Peyer's patch (tissue), 4 donors: ENCODE results near the gene RAPGEF3. TPM values are rescaled to one million over a fixed set of nuclear protein-coding genes. Genes with fewer than 3 reads are reported as not detected.

ENCODE experiments used
- DNase-seq, 3 donors: peaks; one replicate each; pipeline ENCODE4 v3.0.0-alpha.2; 2017 to 2019
- H3K27ac ChIP-seq, 4 donors: fragments of 200-600 bp; sonication (generic); one replicate each; pipeline ENCODE4 v1.5.1; 2016 to 2019
- H3K27me3 ChIP-seq, 2 donors: fragments of 200-600 bp; sonication (generic); one replicate each; pipeline ENCODE4 v1.5.1; 2019
- H3K36me3 ChIP-seq, 3 donors: fragments of 200-600 bp; sonication (generic); one replicate each; pipeline ENCODE4 v1.5.1; 2016 to 2019
- H3K4me1 ChIP-seq, 4 donors: fragments of 200-600 bp; sonication (generic); one replicate each; pipeline ENCODE4 v1.5.1; 2016 to 2019
- H3K4me3 ChIP-seq, 4 donors: fragments of 200-600 bp; sonication (generic); 1 replicate in 3 of 4; 2 replicates in 1 of 4; pipeline ENCODE4 v1.5.1; 2016 to 2019; ENCODE audit warnings: mild to moderate bottlenecking in 1 of 4
- H3K9me3 ChIP-seq, 4 donors: fragments of 200-600 bp; sonication (generic); one replicate each; pipeline ENCODE4 v1.5.1; 2016 to 2019; ENCODE audit warnings: mild to moderate bottlenecking in 1 of 4
- POLR2A ChIP-seq, 2 donors: fragments of 450-650 bp; IDR thresholded peaks; one replicate each; pipeline ENCODE4 v1.5.1; 2017; ENCODE audit warnings: antibody characterized with exemption in 2 of 2, mild to moderate bottlenecking in 2 of 2, moderate library complexity in 2 of 2
- total RNA-seq, 4 donors: library from RNA; depleted of rRNA; stranded (reverse); fragments of >200 nt; gene quantifications; one replicate each; pipeline ENCODE4 v1.1.0, GENCODE V29; 2016
- TF ChIP-seq, protein P1 (sequence below), 6 experiments: fragments of 450-650 bp in 4 of 6; fragments of 200-600 bp in 2 of 6; sonication (generic) in 1 of 6; IDR thresholded peaks; one replicate each; pipeline ENCODE4 v1.5.1; 2017 to 2019; ENCODE audit warnings: antibody characterized with exemption in 6 of 6, mild to moderate bottlenecking in 3 of 6, moderate library complexity in 1 of 6

Gene RAPGEF3
- total RNA-seq, 4 donors from 2014 or later, result 4.9 to 33.0 (median 16.9) TPM

DNA sequence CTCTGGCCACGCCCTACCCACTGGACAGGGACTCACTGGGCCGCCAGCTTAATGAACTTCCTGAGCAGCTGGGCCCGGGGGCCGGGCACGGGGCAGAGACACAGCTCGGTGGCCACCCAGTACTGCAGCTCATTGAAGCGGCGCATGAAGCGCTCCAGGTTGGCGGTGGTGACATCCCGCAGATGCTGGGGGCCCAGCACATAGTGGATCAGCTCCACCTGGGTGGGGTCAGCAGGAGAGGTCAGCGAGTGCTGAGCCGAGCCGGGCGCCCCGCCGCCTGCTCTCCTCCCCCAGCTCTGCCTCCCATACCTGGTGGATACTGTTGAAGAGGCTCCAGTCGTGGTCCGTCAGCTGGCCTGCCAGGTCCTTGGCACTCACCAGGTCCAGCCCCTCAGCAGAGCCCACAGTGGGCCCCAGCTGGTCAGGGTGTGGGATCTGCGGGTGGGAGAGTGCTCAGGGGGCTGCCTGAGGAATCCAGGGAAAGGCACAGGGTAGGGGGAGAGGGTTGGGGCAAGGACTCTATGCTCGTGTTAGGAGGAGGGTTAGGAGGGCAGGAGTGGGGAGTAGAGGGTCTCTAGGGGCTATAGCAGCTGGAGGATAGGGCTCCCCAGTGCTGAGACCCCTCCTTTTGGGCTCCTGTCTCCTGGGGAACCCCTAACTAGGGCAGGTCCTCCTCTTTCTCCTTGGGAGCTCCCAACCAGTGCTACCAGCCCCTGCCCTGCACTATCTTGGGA is 17.9 kb downstream of the RAPGEF3 start:
- DNase-seq, result peak in 2 of 3 donors; percentile 77 to 79
- no peaks in the 10 kb centered on the region for H3K9me3 ChIP-seq
- TF ChIP-seq, protein P1, sequence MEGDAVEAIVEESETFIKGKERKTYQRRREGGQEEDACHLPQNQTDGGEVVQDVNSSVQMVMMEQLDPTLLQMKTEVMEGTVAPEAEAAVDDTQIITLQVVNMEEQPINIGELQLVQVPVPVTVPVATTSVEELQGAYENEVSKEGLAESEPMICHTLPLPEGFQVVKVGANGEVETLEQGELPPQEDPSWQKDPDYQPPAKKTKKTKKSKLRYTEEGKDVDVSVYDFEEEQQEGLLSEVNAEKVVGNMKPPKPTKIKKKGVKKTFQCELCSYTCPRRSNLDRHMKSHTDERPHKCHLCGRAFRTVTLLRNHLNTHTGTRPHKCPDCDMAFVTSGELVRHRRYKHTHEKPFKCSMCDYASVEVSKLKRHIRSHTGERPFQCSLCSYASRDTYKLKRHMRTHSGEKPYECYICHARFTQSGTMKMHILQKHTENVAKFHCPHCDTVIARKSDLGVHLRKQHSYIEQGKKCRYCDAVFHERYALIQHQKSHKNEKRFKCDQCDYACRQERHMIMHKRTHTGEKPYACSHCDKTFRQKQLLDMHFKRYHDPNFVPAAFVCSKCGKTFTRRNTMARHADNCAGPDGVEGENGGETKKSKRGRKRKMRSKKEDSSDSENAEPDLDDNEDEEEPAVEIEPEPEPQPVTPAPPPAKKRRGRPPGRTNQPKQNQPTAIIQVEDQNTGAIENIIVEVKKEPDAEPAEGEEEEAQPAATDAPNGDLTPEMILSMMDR (IDR thresholded peaks at IDR 0.05), result peak in 1 of 6 experiments; percentile 14
- TF ChIP-seq POLR2A (IDR thresholded peaks at IDR 0.05), result no peak
- peak overlapping the region in 1 of 4 donors; percentile 16 for H3K4me3 ChIP-seq
- no peaks in the 10 kb centered on the region for H3K36me3 ChIP-seq
- peaks cover 3 to 44% (median 24%) of the 10 kb centered on the region in 4 donors for H3K4me1 ChIP-seq
- H3K27me3 ChIP-seq, result no peaks in the 10 kb centered on the region
- peak overlapping the region; percentile 24 to 67 (median 47) for H3K27ac ChIP-seq

DNA sequence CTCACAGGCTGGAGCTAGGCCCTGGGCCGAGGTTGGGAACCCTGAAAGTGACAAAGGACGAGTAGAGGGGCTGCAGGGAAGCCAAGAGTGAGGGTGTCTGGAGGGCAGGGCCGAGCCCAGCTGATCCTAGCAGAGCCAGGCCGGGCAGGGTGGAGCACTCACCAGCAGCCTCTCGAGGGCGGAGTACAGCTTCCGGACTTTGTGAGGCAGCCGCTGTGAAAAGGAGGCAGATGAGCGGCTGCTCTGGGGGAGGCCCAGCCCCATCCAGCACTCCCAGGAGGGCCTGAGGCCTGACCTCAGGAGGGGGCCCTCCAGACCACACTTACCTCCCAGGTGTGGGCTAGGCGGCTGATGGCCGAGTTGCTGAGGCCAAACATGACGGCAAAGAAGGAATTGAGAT is 18.7 kb downstream of the RAPGEF3 start:
- Histone ChIP-seq H3K27me3 (no peaks in the 10 kb centered on the region), H3K4me1 (peaks cover 3 to 52% (median 24%) of the 10 kb centered on the region in 4 donors), H3K27ac (peak overlapping the region; percentile 29 to 67 (median 57)), H3K36me3 (no peaks in the 10 kb centered on the region), H3K4me3 (no peak overlapping the region), H3K9me3 (no peaks in the 10 kb centered on the region)
- TF ChIP-seq, protein P1 (IDR thresholded peaks at IDR 0.05), result no peak
- TF ChIP-seq POLR2A (IDR thresholded peaks at IDR 0.05), result no peak
- peak; percentile 68 to 85 (median 78) for DNase-seq

DNA sequence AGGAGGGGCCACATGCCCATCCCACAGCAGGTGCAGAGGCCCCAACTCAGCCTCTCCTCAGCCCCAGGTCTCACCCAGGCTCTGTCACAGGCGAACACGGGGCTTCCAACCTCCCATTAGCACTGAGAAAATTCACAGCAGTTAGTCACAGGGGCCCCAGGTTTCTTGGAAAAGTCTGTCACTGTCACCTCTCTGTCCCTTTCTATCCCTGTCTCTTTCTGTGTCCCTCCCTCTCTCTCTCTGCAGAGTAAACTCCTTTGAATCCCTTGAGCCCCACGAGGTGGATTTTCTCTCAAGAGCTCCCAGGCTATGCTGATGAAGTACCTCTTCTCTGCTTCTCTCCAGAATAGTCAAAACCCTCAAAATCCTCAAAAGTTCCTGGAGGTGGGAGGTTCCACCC is 19.4 kb downstream of the RAPGEF3 start:
- Histone ChIP-seq H3K4me3 (no peak overlapping the region), H3K27ac (peak overlapping the region in 2 of 4 donors; percentile 65 to 67), H3K4me1 (peaks cover 3 to 55% (median 24%) of the 10 kb centered on the region in 4 donors), H3K36me3 (no peaks in the 10 kb centered on the region), H3K9me3 (no peaks in the 10 kb centered on the region), H3K27me3 (no peaks in the 10 kb centered on the region)
- no peak for DNase-seq
- TF ChIP-seq, protein P1 (IDR thresholded peaks at IDR 0.05), result no peak
- TF ChIP-seq POLR2A (IDR thresholded peaks at IDR 0.05), result no peak

DNA sequence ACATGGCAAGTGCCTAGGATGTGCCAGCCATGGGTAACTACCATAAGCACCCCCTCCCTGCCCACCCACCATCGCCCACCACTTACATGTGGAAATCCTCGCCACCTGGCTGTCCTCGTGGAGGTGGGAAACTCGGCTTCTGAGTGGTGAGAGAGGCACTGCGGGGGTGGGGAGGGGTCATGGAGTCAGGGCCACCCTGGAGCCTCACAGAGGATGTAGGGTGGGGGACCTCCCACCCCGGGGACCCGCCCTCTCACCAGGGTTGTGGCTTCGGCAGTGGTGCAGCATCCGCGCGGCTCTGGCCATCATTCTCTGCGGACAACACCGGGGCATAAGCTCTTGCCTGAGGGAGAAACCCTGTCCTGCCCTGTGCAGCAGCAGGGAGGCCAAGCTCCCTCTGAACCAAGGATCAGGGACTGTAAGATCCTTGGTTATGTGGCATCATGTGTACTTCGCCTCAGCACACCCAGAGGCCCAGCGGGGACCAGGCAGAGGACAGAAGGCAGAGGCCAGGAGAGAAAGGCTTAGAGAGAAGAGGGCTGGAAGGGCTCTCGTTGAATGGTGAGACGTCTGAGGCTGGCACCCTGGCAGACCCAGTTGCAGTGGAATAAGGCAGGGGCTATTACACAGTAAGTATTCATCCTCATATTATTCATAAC is 20.6 kb downstream of the RAPGEF3 start:
- peak in 1 of 3 donors; percentile 62 for DNase-seq
- peaks cover 3 to 55% (median 24%) of the 10 kb centered on the region in 4 donors for H3K4me1 ChIP-seq
- H3K36me3 ChIP-seq, result no peaks in the 10 kb centered on the region
- H3K4me3 ChIP-seq, result no peak overlapping the region
- peak overlapping the region in 3 of 4 donors; percentile 62 to 74 (median 71) for H3K27ac ChIP-seq
- no peak for TF ChIP-seq POLR2A (IDR thresholded peaks at IDR 0.05)
- TF ChIP-seq, protein P1 (IDR thresholded peaks at IDR 0.05), result no peak
- no peaks in the 10 kb centered on the region for H3K27me3 ChIP-seq
- H3K9me3 ChIP-seq, result no peaks in the 10 kb centered on the region

DNA sequence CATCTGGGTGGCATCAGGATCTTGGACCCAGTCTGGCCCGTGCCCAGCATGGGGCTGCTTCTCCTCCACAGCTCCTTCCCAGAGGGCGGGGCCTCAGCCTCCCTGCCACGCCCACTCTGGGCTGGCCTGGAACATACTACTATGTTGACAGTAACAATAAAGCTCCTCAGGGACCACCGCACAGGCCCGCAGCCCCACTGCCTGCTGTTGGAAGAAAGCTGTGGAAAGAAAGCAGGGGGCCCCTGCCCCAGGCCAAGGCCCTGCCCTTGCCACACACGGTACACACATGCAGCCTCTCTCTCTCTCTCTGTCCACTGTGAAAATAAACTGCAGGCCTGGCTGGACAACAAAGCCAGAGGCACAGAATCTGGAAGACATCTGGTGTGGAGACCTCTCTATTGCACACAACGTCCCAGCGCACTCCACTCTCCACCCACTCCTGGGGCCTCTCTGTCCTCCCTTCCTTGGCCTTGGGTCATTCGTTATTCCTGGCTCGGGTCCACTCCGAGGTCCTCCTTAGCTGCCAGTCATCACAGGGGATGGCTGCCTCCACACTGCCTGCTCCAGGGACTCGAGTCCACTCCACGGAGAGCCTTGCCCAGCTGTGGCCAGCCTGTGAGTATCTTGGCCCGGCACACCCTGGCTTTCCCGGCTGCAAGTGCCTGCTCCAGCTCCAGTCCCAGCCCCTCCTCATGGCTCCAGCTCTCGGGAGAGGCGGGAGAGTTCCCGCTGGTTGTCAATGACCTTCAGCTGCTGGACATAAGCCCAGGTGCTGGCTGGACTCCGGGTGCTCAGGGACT is 21.6 kb downstream of the RAPGEF3 start:
- H3K9me3 ChIP-seq, result no peaks in the 10 kb centered on the region
- DNase-seq, result peak in 1 of 3 donors; percentile 71
- TF ChIP-seq, protein P1 (IDR thresholded peaks at IDR 0.05), result no peak
- TF ChIP-seq POLR2A (IDR thresholded peaks at IDR 0.05), result no peak
- peak overlapping the region; percentile 59 to 74 (median 66) for H3K27ac ChIP-seq
- no peak overlapping the region for H3K4me3 ChIP-seq
- H3K36me3 ChIP-seq, result no peaks in the 10 kb centered on the region
- H3K4me1 ChIP-seq, result peaks cover 3 to 55% (median 24%) of the 10 kb centered on the region in 4 donors
- H3K27me3 ChIP-seq, result no peaks in the 10 kb centered on the region
